Medulla oblongata (tissue), 1 donor: ENCODE data around the gene TSPAN11.

Experiments used
- DNase-seq: peaks from one replicate; pipeline ENCODE4 v3.0.0-alpha.2; 2015; ENCODE audit errors: extremely low spot score

Gene TSPAN11

DNA sequence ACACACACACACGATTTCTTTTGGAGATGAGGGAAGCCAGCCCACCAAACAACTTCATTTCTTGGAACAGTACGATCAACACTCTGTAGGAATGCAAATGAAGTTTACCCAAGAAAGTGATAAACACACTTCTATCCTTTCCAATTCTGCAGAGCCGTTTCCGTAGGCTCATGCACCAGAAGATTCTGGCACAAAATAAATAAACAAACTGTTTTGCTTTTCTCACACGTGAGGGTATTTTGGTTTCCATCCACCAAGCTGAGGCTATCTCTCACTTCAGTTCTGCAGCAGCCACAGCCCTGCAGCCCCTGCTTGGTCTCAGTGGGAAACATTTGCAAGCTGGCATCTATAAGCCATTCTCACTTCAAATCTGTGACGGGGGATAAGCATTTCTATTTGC, 15.3 kb upstream of the TSPAN11 start:
- no peak for DNase-seq

DNA sequence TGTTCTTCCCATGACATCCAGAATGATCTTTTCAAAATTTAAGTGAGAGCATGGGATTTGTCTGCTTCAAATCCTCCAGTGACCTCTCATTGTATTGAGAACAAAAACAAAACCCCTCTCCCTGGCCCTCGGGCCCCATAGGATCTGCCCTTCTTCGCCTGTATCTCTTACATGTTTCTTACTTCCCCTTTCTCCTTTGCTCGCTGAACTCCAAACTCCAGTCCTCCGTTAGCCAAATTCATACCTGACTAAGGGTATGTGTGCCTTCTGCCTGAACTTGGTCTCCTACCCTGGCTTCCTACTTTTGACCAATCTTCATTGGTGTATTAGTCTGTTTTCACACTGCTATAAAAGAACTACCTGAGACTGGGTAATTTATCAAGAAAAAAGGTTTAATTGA, 13.2 kb upstream of the TSPAN11 start:
- DNase-seq: no peak

DNA sequence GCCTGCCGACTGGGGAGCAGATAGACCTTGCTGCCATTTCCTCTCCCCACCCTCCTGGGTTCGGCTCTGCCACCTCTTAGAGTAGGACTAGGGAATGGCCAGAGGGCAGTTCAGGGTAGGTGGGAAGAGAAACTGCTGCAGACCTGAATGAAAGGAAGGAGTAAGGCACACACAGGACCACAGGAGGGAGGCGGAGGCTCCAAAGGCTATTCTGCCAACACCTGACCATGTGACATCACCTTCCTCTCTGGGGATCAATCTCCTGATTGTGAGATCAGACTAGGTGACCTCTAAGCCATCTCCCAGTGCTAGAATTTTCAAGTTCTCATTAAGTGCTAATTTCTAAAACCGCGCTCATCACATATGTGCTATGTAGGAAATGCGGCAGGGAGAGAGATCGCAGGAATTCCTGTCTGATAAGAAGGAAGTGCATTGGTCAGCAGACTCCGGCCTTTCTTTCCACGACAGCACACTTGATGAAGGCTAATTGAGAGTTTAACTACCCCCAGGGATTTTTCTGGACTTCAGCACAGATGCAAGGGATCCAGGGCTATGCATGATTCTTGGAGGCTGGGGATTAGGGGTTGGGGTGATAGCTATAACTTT, 11.5 kb upstream of the TSPAN11 start:
- DNase-seq: no peak

DNA sequence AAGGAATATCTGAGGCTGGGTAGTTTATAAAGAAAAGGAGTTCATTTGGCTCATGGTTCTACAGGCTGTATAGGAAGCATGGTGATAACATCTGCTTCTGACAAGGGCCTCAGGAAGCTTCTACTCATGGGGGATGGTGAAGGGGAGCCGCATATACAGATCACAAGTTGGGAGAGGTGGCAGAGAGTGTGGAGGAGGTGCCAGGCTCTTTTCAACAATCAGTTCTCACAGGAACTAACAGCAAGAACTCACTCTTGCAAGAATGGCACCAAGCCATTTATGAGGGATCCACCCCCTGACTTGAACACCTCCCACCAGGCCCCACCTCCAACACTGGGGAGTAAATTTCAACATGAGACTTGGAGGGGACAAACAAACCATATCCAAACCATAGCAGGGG, 3.5 kb upstream of the TSPAN11 start:
- DNase-seq: no peak

DNA sequence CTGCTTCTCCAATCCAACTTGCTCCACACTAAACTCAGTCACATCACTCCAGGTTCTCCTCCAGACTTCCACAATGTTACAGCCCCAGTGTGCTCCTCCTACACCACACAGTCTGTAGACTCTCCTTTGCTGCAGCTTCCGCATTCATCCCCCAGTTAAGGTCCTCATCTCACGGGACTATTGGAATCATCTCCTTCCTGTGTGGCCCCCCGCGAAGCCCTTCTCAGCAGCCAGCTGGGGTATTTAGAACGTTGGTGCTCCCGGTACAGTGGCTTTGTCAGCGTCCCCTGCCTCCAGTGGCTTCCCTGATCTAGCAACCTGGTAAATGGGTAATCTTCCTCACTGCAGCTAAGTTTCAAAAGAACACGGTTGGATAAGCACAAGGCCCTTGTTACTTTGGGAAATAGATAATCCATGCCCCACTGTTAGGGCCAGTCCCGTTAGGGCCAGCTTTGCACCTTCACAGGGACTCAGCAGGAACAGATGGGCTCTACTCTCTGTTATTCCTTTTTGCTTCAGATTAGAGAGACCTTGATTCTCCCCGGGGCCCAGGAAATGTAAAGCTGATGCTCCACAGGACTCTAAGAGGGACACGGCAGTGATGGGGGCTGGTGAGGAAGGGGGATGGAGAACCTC, 823 bp upstream of the TSPAN11 start:
- no peak for DNase-seq

DNA sequence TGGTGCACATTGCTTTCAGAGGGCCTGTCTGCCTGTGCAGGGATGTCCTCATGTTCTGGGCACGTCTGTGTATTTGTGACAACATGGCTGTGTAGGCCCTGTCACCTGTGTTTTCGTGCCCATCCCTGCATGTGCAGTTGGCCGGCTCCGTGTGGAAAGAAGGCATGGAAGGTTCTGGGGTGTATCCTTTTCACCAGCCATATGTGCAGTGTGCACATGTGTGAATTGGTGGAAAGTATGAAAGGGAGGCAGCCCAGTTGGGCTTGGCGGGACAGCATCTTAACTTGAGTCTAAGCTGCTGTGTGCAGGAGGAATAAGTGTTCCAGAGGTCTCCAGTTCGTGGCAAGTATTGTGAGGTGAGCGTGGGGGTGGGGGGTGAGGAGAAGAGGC, 669 bp downstream of the TSPAN11 start:
- DNase-seq: no peak

DNA sequence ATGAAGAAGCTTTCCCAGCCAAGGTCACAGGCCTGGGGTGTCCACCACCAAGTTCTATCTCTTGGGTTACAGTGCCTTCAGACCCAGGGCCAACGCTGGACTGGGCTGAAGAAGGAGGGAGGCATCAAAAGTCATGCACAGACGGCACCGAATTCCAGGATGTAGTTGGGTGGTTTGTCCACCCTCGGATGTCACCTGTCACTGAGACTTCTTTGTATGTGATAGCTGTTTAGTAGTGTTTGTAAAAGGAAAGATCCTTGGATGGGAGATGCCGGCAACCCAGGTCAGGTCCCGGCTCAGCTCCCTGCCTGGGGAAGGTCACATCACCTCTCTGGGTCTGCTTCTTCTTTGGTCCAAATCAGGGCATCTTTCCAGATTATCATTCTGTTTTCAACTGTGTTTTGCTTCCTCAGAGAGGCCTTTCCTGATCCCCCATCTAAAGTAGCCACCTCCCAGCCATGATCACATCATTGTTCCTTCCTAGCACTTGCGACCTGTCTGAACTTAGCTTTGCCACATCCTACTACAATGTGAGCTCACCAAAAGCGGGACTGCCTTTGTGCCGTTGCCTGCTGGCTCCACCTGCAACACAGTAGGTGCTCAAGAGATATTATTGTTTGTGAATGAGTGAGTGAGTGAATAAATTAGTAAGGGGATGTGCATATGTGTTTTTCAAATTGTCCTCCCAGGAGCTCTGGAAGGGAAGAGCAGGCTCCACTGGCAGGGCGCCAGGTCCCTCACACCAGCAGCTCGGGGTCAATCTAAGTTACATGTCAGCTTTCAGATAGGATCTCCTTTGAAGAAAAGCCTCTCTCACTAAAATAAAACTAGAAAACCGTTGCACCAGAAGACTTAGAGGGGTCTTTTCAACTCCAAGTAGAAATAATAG, 2.1 kb downstream of the TSPAN11 start:
- DNase-seq: no peak

DNA sequence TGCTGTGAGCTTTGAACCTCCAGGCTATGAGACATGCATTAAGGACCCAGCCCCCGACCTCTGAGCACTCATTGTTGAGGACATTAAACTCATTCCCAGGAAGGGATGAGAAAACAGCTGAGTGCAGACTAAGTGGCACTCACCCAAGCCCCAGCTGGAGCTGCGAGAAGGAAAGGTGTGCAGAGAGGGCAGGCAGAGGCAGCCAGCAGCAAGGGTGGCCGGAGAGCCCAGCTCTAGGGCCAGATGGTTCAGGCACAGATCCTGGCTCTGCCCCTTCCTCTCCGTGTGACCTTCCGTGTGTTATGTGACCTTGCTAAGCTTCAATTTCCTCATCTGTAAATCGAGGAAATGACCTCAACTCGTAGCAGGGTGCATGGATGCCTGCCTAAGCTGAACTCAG, 3.7 kb downstream of the TSPAN11 start:
- DNase-seq: no peak

DNA sequence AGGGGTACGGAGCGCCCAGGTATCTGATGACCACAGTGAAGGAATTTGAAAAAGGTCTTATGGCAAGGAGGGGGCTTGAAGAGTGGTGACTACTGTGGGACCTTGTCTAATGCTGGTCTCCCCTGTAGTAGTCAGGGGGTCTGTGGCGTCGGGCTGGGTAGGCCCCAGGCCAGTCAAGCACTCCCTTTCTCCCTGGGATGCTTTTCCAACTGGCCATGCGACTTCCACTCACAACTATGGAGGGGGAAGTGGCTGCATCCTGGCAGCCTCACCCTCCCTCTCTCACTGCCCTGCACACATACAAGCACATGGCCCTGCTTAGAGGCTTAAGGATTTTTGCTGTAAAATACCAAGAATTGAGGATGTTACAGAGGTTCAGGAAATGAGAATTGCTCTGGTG, 4.1 kb downstream of the TSPAN11 start:
- DNase-seq: no peak

DNA sequence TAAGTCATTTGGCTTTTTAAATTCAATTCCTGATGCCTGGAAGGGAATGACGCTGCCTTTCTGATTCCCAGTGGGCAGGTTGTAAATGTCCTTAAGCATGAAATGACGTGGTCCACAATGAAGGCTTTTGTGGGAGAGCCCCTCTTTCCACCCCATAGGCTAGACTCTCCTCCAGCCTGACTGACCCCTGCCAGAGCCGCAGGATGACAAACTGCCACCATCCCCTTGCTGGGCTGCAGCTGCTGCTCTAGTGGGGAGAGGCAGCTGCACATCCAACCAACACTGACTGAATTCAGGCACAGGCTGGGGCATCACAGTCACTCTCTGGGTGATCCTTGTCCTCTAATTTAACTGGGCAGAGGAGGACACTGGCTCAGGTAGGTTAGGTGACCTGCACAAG, 6.3 kb downstream of the TSPAN11 start:
- no peak for DNase-seq

DNA sequence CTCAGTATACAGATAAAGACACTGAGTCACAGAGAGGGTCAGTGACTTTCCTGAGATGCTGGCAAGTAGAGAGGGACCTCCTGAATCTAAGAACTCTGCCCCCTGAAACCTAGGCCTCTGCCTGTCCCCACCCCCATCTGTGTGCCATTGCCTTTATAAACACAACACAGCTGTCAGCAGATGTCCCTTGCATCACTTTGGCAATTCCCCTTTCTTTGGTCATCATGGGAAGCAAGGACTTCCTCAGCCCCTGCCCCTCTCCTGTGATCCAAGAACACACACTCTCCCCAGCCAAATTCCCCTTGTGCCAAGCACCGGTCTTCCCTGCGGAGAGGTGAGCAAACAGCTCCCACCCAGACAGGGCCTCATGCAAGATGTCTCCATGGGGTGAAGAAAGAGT, 8.3 kb downstream of the TSPAN11 start:
- DNase-seq: no peak

DNA sequence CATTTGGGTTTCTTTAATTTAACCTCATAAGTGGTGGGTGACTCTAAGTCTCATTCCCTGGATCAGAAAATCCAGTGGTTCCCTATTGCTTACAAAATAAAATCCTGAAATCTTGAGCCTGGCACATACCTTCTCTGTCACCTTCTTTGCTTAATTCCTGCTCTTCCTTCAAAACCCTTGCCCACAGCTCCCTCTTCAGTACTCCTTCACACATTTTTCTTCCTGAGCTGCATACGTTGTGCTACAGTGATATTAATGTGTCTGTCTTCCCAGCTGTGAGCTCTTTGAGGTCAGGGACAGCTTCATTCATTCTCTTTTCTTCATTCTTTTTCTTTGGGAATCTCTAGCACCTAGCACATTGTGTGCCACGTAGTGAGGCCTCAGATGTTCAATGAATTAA, 9.5 kb downstream of the TSPAN11 start:
- DNase-seq: no peak

DNA sequence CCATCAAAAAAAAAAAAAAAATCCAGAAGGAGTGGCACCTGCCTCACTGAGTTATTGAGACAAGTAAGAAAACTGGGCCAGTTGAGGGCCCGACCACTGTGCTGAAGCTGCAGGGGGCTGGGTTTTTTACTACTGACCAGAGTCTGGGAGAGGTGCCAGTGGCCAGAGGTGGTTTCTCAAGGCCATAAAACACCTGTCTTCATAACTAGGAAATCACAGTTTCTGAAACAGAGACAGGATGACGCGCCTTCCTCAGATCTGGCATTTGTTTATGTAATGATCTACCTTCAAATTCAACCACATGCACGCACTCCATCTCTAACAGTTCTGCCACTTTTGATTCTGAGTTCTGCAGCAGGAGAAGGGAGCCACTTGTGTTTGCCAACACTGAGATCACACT, 12.7 kb downstream of the TSPAN11 start:
- no peak for DNase-seq

DNA sequence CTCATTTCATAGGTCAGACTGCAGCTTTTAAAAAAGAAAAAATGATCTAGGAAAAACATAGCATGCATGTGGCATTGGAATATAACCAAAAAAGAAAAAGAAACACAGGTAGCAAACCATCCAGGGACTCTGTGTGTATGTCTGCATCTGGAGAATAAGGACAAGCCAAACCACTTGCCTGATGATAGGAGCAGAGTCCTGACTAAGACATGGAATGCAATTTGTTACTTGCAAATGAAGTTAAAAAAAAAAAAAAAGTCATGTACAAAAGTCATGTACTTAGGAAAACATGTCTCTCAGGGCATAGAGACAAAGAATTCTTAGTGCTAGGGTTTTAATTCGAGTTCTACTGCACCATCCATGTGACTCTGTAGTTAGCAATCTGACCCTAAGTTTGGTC, 15.9 kb downstream of the TSPAN11 start:
- DNase-seq: no peak

DNA sequence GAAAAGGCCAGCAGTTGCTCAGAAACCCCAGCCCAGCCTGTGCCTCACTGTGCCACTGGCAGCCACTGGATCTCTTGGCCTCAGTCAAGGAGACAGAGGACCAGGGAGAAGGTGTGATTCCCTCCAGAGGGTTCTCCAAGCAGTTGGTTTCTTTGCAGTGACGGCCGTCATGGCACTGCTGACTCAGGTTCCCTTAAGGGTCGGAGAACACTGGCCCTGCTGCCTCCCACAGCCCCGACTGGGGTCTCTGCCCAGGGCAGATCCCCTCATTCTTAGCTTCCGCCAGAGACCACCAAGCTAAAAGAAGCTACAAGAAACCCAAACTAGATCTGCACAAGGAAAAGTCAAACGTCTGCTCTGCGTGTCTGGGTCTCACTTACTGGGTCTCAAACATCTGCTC, 16.4 kb downstream of the TSPAN11 start:
- no peak for DNase-seq

DNA sequence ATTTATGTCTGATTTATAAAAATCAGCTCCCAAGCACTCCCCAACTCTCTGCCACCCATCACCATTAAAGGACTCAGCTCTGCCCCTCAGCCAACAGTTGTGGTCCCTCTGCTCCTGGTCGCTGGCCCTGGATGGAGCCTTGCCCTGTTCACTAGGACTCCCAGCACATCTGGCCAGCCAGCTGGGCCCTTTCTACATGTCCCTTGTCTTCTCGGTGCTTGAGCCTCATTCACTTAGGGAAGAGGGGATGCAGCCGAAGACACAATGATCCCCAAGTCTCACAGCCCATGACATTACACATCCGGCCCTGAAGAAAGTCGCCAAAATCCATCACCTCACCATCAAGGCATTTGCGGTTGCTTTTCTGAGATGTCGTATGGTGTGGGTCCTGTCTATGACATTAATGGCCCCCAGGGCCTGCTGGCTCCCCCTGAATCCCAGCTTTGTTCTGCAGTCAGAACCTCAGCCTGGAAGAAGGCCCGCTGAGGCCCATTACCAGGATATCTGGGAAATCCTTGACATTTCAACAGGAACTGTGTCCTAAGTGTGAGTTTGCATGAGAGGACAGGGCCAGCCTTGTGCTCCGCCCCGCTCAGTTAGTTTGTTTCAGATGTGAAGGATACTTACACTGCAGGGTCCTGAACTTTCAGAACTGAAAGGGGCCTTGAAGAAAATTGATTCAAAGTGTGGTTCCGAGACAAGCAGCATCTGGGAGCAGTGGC, 19.1 kb downstream of the TSPAN11 start:
- DNase-seq: no peak

DNA sequence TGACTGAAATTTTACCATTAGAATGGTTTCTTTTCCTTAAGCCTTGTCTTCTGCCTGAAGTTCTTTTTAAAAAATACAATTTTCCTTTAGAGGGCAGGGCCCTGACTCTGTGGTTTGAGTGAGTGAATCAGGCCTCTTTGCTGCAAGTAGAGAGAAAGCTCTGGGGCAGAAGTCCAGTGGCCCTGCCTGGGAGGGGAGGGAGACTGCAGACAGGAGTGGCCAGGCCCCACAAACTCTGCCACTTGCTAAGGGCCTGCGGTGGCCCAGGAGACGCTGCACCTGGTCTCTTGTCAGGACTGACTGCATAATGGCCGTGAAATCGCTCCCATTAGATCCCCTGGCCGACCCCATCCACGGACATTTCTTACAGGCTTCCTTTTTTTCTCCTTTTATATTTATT, 25.5 kb downstream of the TSPAN11 start:
- DNase-seq: no peak

DNA sequence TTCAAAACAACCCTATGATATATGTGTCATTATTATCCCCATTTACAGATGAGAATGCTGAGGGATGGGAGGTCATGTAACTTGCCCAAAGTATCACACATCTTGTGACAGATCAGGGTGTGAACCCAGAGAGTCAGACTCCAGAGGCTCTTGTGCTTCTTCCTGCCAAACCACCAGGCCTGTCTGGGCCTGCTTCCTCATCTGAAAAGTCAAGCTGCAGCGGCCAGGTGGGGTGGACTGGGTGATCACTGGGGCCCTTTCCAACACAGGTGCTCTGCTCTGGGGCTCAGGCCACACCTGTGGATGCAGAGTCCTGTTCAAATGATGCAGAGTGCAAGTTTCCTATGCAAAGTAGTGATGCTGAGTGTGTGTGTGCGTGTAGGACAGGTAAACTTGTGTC, 26.7 kb downstream of the TSPAN11 start:
- no peak for DNase-seq

DNA sequence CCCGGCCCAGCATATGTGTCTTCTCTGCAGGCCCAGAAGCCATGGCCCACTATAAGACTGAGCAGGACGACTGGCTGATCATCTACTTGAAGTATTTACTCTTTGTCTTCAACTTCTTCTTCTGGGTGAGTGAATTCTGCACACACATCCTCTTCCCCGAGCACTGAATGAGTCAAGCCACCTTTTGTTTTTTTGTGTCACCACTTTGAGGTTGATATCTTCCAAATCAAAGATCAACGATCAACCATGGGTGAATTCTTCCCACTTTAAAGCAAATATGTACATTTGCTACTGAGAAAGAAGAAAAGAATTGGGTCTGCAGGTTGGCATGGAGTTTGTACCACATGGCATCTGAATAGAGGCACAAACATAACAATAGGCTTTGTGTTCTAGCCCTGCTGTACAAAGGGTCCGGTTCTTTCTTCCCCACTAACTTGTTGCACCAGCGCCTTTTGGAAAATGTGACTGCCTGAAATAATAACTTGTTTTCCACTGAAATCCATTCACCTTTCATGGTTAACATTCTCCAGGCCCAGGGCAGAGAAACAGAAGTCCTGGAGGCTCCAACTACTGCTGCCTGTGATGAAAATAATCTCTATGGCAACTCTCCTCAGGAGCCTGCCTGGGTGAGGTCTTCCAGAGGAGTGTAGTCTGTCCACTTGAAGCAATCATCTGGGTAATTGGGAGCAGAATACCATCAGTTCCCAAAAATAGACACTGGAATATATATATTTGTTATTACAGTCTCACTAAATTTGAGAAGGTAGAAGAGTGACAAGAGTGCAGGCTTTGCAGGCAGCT, 27.6 kb downstream of the TSPAN11 start:
- peak; percentile 63 for DNase-seq

DNA sequence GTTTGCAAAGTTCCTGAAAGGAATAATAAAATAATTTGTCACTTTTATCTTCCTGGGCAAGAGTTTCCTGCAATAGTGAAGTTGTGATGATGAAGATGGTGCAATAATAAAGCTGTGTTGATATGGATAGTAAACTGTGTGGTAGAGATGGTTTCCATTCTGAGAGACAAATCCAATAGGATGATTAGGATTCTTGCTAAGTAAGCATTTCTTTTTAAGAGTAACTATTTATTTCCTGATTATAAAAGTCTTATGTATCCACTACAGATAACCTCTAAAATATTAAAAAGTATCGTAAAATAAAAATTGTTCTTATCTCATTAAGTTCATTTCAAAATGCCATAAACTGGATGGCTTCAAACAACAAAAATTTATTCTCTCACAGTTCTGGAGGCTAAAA, 28.7 kb downstream of the TSPAN11 start:
- no peak for DNase-seq

DNA sequence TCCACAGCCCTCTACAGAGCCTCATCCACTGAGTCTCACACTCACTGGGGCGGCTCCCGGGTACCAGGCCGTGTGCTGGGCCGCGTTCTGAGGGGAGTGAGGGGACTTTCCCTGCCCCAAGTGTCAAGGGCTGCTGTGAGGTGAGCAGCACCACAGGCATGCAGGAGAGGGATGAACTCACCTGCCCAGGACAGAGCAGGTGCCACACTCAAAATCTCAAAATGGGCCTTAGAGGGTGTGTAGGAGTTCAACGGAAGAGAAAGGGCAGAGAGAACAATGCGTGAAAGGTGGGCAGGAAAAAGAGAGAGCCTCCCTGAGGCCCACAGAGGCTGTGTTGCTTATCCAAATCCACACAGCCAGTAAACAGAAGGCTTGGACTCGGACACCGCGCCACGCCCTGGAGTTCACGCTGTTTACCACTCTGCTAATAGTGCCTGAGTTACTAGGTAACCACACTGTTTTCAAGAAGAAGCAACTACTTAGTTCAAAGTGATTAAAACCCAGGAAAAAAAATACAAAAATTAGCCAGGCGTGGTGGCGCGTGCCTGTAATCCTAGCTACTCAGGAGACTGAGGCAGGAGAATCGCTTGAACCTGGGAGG, 32.7 kb downstream of the TSPAN11 start:
- no peak for DNase-seq
